GM12801 (cell line): ENCODE results near the gene GGT6.

ENCODE experiments used
- CTCF ChIP-seq: IDR thresholded peaks from one replicate; pipeline ENCODE4 v1.5.1; 2011; ENCODE audit warnings: control low read depth; ENCODE audit not compliant: insufficient read length; ENCODE audit errors: extremely low read depth

Gene GGT6

GRCh38 chr17:4534515-4534914 lies 25.9 kb downstream of the GGT6 start:
- TF ChIP-seq CTCF = no peak

DNA sequence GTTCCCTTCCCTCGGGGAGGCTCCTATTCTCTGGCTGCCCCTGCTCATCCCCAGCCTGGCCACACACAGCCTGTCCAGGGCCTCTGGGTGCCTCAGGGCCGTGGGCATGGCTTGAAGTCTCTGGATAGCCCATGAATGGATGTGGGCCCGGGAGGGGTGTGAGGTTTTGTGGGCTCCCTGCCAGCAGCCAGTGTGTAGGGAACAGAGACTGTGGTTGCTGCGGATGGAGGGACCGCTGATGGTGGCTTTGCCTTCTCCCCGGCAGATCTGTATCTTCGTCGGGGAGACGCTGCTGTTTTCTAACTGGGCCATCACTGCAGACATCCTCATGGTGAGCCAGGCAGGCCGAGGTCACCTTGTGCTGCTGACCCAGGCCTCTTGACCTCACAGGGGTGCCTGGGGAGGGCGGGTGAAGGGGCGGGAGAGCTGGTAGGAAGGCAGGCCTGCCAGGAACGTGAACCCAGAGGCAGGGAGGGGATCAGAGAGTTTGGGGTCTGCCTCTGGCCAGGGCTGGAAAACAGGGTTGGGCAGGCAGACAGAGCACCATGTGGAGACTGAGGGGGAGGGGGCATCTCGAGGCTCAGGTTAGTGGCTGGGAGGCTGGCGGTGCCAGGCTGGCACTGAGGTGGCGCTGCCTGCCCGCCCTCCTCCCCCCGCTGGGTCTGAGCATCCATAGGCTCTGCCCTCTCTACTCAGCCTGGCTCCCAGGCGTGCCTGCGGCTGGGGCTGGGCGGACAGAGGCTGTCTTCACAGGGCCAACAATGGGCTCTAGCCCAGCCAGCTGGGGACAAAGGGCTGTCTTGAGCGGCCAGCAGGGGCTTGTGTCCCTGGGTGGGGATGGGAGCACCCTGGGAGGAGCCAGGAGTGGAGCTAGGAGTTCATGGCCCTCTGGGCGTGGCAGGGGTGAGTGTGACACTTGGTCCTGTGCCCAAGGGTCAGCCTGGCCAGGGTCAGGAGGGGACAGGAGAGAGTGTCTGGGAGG lies 26.6 kb downstream of the GGT6 start:
- no peak for TF ChIP-seq CTCF

DNA sequence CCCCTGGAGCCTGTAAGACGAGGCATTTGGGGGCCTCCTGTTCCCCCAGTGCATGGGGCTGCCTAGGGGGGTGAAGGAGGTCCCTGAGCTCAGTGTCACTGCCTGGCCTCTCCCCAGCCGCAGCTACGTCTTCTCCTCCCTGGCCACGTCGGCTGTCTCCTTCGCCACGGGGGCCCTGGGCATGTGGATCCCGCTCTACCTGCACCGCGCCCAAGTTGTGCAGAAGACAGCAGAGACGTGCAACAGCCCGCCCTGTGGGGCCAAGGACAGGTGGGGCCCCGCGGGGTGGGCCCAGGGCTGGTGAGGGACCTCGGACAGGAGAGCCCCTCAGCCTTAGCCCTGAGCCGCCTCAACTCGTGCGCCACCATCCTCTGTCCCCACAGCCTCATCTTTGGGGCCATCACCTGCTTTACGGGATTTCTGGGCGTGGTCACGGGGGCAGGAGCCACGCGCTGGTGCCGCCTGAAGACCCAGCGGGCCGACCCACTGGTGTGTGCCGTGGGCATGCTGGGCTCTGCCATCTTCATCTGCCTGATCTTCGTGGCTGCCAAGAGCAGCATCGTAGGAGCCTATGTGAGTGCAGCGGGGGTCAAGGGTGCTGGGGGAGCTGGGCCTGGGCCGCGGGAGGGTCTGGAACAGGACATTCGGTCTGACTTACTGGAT lies 27.4 kb downstream of the GGT6 start:
- TF ChIP-seq CTCF = no peak

DNA sequence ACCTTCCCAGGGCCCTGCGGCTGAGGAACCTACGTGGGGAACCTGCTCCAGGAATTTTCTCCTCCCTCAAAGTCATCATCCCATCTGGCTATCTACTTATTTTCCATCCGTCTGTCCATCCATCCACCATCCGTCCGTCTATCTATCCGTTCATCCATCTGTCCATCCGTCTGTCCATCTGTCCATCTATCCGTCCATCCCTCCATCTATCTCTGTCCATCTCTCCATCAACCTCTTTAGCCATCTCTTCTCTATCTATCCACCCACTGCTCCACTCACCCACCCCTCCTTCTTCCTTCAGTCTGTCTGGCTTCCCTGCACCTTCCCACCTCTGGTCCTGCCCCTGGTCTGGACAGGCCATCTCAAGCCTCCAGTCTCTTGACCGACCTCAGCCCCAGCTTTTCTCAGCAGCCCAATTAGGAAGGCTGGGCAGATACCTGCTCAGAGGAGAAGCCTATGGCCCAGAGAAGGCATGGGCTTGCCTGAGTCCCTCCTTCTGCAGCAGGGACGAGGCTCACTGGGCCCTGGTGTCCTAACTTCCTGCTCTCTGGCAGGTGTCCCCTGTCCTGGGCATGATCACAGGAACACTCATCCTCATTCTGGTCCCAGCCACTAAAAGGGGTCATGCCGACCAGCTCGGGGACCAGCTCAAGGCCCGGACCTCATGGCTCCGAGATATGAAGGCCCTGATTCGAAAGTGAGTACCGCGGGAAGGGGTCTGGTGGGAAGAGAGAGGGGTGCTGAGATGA lies 28.2 kb downstream of the GGT6 start:
- no peak for TF ChIP-seq CTCF

- no peak for TF ChIP-seq CTCF
These were observed 29.3 kb downstream of the GGT6 start for GRCh38 chr17:4530799-4531730.

DNA sequence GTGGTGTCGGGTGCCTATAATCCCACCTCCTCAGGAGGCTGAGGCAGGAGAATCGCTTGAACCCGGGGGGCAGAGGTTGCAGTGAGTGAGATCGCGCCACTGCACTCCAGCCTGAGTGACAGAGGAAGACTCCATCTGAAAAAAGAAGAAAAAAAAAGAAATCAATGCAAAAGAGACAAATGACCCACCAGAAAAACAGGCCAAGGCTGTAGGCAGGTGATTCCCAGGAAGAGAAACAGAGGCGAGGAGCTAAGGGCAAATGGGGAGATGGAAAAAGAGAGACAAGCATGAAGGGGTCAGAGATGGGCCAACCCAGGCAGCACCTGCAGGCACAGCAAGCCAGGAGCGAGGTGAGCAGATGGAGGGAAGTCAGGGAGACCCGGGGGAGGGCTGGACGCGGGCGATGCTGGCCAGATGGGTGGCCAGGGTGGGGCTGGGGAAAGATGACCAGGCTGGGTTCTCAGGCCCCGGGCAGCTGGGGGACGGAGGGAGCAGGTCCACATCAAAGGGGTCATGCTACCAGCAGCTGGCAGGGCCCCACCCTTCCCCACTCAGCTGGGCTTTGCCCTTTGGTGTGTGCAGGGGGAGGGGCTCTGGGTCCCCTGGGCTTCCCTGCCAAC lies 30.7 kb downstream of the GGT6 start:
- no peak for TF ChIP-seq CTCF
